ENCODE data around the gene ATR.

- TF ChIP-seq REST (IDR thresholded peaks at IDR 0.05; ENCODE audit: borderline replicate concordance) (no peak), CTCF (IDR thresholded peaks at IDR 0.05; ENCODE audit: poor library complexity, severe bottlenecking) (no peak), RAD21 (conservative IDR thresholded peaks at IDR 0.05) (no peak), POLR2AphosphoS5 (IDR thresholded peaks at IDR 0.05) (no peak), TAF1 (IDR thresholded peaks at IDR 0.05; ENCODE audit: low read depth) (no peak), EZH2 (IDR thresholded peaks at IDR 0.05; ENCODE audit: borderline replicate concordance, insufficient read depth, low read length, poor library complexity, severe bottlenecking) (no peak), EP300 (conservative IDR thresholded peaks at IDR 0.05; ENCODE audit: poor library complexity, severe bottlenecking) (no peak)
Observed at GRCh38 chr3:142602619-142603385, 24.3 kb upstream of the ATR start.

Data from neural cell (in vitro differentiated cells).